Thymus (tissue), 11 donors: ENCODE measurements around the gene LMAN2. TPM values are rescaled to one million over a fixed set of nuclear protein-coding genes. Genes with fewer than 3 reads are reported as not detected.
"Not testable (repeated sequence)": the region's sequence is repeated elsewhere in the genome, so short reads cannot be mapped to it uniquely, and the experiment has no call there.

Experiments
- DNase-seq, 9 donors: peaks; one replicate each; pipeline ENCODE4 v3.0.0-alpha.2; 2013; ENCODE audit warnings: low spot score in 9 of 9, low read depth in 6 of 9, missing footprints in 1 of 9
- H3K27ac ChIP-seq, 2 donors: one replicate each; pipeline ENCODE4 v1.5.1; 2013; ENCODE audit warnings: control low read depth in 1 of 2, low read depth in 1 of 2, low read length in 1 of 2, mild to moderate bottlenecking in 1 of 2, moderate library complexity in 1 of 2
- H3K27me3 ChIP-seq, 2 donors: one replicate each; pipeline ENCODE4 v1.5.1; 2013; ENCODE audit warnings: low read length in 1 of 2; ENCODE audit not compliant: control insufficient read depth in 2 of 2, insufficient read depth in 1 of 2
- H3K36me3 ChIP-seq, 2 donors: one replicate each; pipeline ENCODE4 v1.5.1; 2013; ENCODE audit warnings: low read length in 1 of 2, mild to moderate bottlenecking in 1 of 2, moderate library complexity in 1 of 2; ENCODE audit not compliant: control insufficient read depth in 2 of 2, insufficient read depth in 2 of 2
- H3K4me1 ChIP-seq, 2 donors: one replicate each; pipeline ENCODE4 v1.5.1; 2013; ENCODE audit warnings: low read length in 2 of 2; ENCODE audit not compliant: control insufficient read depth in 2 of 2, insufficient read depth in 2 of 2
- H3K4me3 ChIP-seq, 2 donors: one replicate each; pipeline ENCODE4 v1.5.1; 2013; ENCODE audit warnings: low read length in 2 of 2, control low read depth in 1 of 2, mild to moderate bottlenecking in 1 of 2
- H3K9me3 ChIP-seq, 2 donors: one replicate each; pipeline ENCODE4 v1.5.1; 2013; ENCODE audit warnings: low read length in 1 of 2, mild to moderate bottlenecking in 1 of 2; ENCODE audit not compliant: control insufficient read depth in 2 of 2, insufficient read depth in 1 of 2
- WGBS: extraction: QIAGEN DNeasy Blood & Tissue Kit; methylation state at CpG from one replicate; pipeline ENCODE4 v1.1.7; 2013; 5-methylcytosine and 5-hydroxymethylcytosine counted together
- polyA plus RNA-seq: library from polyadenylated mRNA; stranded (reverse); fragments of 200-250 nt; gene quantifications from one replicate; pipeline ENCODE4 v1.2.3, GENCODE V29; 2013
- total RNA-seq: library from RNA; stranded (reverse); fragments of 120-200 nt; gene quantifications from one replicate; pipeline ENCODE4 v1.2.4, GENCODE V29; 2013
- donor health status: healthy.

LMAN2 gene
- total and polyA plus RNA-seq, 2 donors: 95.3 to 117 TPM

DNA sequence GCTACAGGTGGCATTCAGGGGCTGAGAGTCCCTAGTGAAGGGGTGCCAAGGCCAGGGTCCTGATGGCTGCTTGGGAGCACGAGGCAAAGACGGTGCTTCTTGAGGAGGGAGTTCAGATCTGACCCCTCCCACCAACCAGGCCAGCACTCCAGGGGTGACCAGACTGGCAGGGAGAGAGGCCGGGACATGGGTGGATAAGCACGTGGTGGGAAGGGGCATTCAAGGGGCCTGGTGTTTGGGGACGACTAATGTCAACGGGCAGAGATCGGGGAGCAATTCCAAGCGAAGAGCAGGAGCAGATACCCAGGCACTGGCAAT, 10.8 kb upstream of the LMAN2 start:
- 73% methylated on average over 8 of the region's 8 CpGs for WGBS
- no peak for DNase-seq
- peak overlapping the region; percentile 19 to 53 for H3K4me3 ChIP-seq
- H3K4me1 ChIP-seq: peaks cover 51 to 84% of the 10 kb centered on the region in 2 donors
- peaks cover 3 to 4% of the 10 kb centered on the region in 2 donors for H3K9me3 ChIP-seq
- no peaks in the 10 kb centered on the region for H3K27me3 ChIP-seq
- peak overlapping the region; percentile 77 to 82 for H3K27ac ChIP-seq
- peaks cover 23 to 24% of the 10 kb centered on the region in 2 donors for H3K36me3 ChIP-seq

DNA sequence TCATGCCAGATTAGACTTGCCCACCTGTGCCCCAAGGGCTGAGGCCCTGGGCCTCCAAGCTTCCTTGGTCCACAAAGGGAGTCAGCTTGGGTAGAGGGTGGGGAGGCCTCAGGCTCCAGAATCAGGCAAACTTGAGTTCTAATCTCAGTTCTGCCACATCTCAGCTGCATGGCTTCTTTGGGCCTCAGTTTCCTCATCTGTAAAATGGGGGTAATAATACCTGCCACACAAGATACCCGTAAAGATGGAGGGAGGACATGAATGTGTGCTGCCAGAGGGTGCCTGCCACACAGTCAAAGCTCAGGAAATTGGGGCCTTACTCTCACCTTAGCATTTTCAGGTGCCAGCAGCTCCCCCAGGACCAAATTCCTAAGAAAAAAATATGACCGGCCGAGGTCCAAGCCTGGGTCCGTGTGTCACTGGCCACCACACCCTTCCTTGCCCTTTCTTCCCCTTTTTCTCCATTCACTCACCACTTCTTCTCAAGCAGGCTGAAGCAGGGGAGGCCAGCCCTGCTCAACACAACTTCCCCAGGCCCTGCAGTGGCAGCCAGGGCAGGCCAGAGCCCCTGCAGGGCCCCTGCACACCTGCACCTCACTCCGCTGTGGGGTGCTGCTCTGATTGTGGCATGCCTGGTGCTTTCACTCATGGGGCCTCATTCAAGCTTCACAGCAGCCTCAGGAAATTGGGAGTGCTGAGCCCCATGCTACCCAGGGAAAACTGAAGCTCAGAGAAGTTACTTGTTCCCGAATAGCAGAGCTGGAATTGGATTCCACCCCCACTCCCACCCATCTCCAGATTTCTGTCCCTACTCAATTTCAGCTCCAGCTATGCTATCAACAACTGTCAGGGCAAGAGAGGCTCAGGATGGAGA, 10.2 kb upstream of the LMAN2 start:
- H3K4me3 ChIP-seq: peak overlapping the region; percentile 19 to 53
- peaks cover 3 to 4% of the 10 kb centered on the region in 2 donors for H3K9me3 ChIP-seq
- peak in 5 of 9 donors; percentile 46 to 75 (median 58) for DNase-seq
- peaks cover 18 to 20% of the 10 kb centered on the region in 2 donors for H3K36me3 ChIP-seq
- 24% methylated on average over 6 of the region's 6 CpGs for WGBS
- H3K27me3 ChIP-seq: no peaks in the 10 kb centered on the region
- H3K4me1 ChIP-seq: peaks cover 57 to 90% of the 10 kb centered on the region in 2 donors
- H3K27ac ChIP-seq: peak overlapping the region; percentile 38 to 77

DNA sequence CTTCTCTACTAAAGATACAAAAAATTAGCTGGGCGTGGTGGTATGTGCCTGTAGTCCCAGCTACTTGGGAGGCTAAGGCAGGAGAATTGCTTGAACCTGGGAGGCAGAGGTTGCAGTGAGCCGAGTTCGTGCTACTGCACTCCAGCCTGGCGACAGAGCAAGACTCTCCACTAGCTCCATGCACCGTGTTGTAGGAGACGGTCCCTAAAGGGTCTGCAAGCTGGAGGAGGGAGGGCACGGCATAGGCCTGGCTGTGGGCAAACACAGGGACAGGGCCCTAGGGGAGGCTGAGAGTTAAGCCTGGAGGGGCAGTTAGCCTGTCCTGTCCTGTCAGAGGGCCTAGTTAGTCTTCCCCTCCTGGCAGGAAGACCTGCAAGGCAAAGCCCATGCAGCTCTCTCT, 9.3 kb upstream of the LMAN2 start:
- H3K27me3 ChIP-seq, DNase-seq, H3K9me3 ChIP-seq, H3K4me3 ChIP-seq: not testable (repeated sequence)
- Histone ChIP-seq H3K27ac (peak overlapping the region in 1 of 2 donors; percentile 77), H3K36me3 (peaks cover 9 to 11% of the 10 kb centered on the region in 2 donors), H3K4me1 (peaks cover 66 to 90% of the 10 kb centered on the region in 2 donors)
- 97% methylated on average over 7 of the region's 7 CpGs for WGBS

DNA sequence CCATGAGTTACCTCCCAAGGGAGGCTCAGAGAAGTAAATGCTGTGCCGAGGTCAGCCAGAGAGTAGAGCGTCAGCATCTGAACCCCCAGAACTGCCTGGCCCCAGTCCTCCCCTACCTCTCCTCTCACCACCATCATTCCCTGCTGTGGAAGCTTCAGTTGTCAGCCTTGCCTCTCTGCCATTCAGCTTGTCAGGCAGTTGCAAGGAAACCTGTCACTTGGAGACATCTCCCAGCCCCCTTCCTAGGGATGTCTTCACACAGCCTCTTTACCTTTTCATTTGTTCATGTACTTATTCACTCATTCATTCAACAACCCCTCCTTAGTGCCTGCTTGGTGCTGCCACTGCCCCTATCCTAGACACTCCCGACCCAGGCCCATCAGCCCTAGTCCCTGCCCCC, 8.4 kb upstream of the LMAN2 start:
- Histone ChIP-seq H3K27me3 (no peaks in the 10 kb centered on the region), H3K4me3 (peak overlapping the region in 1 of 2 donors; percentile 85), H3K4me1 (peaks cover 68 to 94% of the 10 kb centered on the region in 2 donors), H3K36me3 (peaks cover 2 to 9% of the 10 kb centered on the region in 2 donors), H3K9me3 (peaks cover 0 to 9% of the 10 kb centered on the region in 2 donors), H3K27ac (peak overlapping the region in 1 of 2 donors; percentile 16)
- WGBS: 92% methylated on average over 3 of the region's 3 CpGs
- DNase-seq: no peak

DNA sequence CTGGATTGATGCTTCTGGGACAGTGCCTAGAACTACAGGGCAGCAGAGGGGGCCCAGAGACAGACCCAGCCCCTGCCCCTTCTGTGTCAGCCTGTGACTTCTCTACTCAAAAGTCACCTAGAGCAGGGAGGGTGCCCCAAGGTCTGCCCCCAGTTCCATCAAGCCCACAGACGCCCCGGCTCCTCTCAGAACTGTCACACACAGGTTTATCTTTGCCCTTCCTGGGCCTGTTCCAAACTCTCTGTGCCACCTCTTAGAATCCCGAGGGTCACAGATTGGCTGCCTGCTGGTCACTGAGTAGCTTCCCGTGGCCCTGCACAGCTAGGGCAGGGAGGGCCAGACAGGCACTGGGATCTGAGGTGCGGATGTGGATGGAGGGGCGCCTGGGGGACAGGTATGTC, 8.0 kb upstream of the LMAN2 start:
- Histone ChIP-seq H3K4me3 (peak overlapping the region in 1 of 2 donors; percentile 85), H3K27ac (no peak overlapping the region), H3K4me1 (peaks cover 68 to 95% of the 10 kb centered on the region in 2 donors), H3K27me3 (no peaks in the 10 kb centered on the region), H3K9me3 (peaks cover 0 to 13% of the 10 kb centered on the region in 2 donors), H3K36me3 (peaks cover 0 to 6% of the 10 kb centered on the region in 2 donors)
- WGBS: 91% methylated on average over 6 of the region's 6 CpGs
- no peak for DNase-seq

DNA sequence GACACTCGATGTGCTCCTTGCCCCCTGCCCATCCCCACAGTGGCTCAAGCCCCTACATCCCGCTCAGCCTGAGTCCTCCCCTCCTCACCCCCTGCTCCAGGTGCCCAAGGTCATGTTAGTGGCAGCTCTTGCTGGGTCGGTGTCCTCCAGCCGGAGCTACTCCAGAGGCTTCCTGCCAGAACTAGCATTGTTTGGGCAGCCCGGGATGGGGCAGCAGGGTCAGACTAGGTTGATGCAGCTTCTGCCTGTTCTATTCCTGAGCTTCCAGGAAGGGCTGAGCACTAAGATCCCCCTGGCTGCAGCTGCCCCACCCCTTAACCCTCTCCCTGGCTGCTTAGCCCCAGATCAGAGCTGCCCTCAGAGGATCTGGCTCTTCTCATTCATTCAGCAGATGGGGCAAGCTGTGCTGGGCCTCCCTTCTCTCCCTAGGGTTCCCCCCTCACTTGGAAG, 6.9 kb upstream of the LMAN2 start:
- DNase-seq: no peak
- peaks cover 0 to 13% of the 10 kb centered on the region in 2 donors for H3K9me3 ChIP-seq
- WGBS: 7% methylated on average over 5 of the region's 5 CpGs
- peak overlapping the region; percentile 71 to 87 for H3K27ac ChIP-seq
- H3K36me3 ChIP-seq: peaks cover 0 to 6% of the 10 kb centered on the region in 2 donors
- H3K4me1 ChIP-seq: peaks cover 65 to 84% of the 10 kb centered on the region in 2 donors
- peak overlapping the region; percentile 81 to 85 for H3K4me3 ChIP-seq
- no peaks in the 10 kb centered on the region for H3K27me3 ChIP-seq

DNA sequence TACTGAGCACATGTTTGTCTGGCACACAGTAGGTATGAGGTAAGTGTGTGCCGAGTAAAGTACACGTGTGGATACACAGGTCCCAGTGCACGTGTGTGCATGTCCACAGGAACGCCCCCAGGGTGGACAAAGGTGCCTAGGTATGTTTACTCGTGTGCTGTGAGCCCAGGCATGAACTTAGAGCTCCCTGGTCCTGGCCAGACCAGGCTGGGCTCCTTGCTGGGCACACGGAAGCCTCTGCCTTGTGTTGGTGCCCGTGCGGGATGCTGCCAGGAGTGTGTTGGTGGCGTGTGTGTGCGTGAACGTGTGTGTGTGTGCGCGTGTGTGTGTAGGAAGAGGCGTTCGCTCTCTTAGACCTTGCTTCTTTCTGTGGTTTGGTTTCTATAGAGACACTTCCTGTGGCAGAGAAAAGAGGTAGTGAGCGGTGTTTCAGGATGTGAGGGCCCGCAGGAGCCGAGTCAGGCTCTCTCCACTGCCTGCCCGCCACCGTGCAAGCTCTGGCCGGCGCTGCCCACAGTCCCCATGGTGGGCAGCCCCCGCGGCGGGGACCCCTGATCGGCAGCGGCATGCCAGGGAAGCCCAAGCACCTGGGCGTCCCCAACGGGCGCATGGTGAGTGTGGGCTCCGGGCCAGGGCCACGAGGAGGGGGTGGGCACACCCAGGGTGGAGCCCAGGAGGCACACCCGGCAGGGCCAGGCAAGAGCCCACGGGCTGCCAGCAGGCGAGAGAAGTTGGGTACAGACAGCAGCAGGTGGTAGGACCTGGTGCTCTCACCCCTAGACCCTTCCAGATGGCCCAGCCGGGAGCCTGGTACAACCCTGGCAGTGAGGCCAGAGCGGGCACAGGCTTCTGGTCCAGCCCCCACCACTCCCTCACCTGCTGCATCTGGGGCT, 6.2 kb upstream of the LMAN2 start, which contains the start of gene RGS14:
RGS14 (plus strand) TSS at position 466 of the 893 bp plus-strand sequence; CDS start at position 567, 101 bp downstream.
- Histone ChIP-seq H3K4me1 (peaks cover 60 to 78% of the 10 kb centered on the region in 2 donors), H3K27ac (peak within 1 kb of the TSS; percentile 87 to 91), H3K9me3 (peaks cover 0 to 13% of the 10 kb centered on the region in 2 donors), H3K27me3 (no peaks in the 10 kb centered on the region), H3K36me3 (peaks cover 0 to 6% of the 10 kb centered on the region in 2 donors), H3K4me3 (peak within 1 kb of the TSS; percentile 81 to 85)
- peak; percentile 65 to 93 (median 81) for DNase-seq
- 3% methylated on average over 37 of the region's 37 CpGs for WGBS

DNA sequence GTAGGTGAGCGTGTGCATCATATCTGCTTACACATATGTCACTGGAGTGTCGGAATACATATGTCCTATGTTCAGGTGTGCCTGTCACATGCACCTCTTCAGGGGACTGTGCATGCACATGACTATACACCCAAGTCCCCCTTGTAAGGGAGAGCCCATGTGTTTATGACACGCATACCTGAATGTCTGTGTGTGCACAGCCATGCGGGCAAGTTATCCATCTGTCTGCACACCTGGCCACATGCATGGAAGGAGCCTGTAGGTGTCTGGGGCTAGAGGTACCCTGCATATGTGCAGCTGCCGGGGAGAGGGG, 5.6 kb upstream of the LMAN2 start:
- no peak for DNase-seq
- Histone ChIP-seq H3K4me1 (peaks cover 56 to 74% of the 10 kb centered on the region in 2 donors), H3K27me3 (no peaks in the 10 kb centered on the region), H3K9me3 (peaks cover 0 to 14% of the 10 kb centered on the region in 2 donors), H3K4me3 (peak overlapping the region in 1 of 2 donors; percentile 85), H3K36me3 (peaks cover 0 to 6% of the 10 kb centered on the region in 2 donors), H3K27ac (peak overlapping the region; percentile 87 to 91)
- WGBS: 49% methylated on average over 5 of the region's 5 CpGs
